GM18520 (cell line): ENCODE data around the gene MBD2.

ENCODE experiments used
- ATAC-seq: cut with Tn5 transposase; IDR thresholded peaks from one replicate; pipeline ENCODE4 v1.9.1; 2021; ENCODE audit not compliant: unreplicated experiment

Gene MBD2

DNA sequence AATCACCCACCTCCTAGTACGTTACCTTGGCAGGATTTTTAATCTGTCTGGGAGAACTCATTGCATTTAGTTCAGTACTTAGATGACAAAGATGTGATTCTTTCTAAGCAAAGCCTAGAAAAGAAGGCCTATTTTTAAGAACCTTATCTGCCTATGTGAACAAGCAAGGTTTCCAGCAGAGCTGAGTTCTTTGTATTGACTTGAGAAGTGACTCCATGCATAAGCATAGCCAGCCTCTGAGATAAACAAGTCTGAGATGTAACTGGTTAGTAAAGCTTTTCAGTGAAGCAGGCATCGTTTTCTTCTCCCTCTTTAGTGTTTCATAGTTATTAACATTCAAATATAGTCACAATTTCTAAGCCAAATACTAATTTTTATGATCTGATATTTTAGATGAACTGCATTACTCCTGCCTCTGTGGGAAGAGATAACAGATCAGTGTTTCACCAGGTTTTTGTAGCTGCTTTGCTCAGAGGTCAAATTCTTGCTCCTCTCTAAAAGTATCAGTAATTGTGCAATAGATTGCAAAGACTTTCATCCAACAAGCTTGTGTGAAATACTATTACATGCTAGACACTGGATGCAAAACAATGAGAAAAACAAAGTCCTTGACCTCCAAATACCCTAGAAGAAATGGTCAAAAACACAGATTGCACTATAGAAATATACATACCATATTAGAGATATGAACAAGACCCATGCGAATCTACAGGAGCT is 107.8 kb downstream of the MBD2 start:
- ATAC-seq = no peak

DNA sequence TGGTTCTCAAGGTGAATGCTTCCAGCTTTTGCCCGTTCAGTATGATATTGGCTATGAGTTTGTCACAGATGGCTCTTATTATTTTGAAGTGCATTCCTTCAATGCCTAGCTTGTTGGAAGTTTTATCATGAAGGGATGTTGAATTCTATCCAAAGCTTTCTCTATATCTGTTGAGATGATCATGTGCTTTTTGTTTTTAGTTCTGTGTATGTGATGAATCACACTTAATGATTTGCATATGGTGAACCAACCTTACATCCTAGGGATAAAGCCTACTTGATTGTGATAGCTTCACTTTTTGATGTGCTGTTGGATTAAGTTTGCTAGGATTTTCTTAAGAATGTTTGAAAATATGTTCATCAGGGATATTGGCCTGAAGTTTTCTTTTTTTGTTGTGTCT is 112.1 kb downstream of the MBD2 start:
- no peak for ATAC-seq

DNA sequence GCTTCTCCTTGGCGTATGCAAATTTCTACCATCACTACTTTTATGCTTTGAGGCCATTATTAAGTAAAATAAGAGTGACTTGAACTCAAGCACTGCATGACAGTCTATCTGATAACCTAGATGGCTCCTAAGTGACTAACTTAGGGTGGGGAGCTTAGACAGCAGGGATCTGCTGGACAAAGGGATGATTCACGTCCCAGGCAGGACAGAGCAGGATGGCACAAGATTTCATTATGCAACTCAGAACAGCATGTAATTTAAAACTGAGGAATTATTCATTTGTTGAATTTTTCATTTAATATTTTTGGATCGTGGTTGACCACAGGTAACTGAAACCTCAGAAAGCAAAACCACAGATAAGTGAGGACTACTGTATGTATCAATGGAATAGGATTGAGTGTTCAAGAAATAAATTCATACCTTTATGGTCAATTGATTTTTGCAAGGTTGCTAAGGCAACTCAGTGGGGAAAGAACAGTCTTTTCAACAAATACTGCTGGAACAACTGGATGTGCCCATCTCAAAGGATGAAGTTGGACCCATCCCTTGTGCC is 115.3 kb downstream of the MBD2 start:
- ATAC-seq = no peak

DNA sequence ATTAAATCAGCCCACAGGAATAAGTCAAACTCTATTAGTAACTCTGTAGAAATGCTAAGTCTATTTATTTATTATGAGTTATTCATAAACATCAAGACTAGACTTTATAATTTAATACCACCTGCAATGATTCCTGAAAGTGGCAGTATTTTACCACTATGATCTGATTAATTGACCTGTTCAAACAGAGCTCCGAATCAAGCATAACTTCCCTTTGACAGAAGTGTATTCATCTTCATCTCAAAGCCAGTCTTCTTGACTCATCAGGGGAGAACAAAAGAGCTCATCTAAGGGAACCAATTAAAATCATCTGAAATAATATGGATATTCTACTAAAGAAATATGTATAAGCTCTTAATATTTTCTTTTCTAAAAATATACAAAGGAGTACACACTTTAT is 122.3 kb downstream of the MBD2 start:
- ATAC-seq = no peak
